D721Med (cell line): ENCODE data around the gene MTCH1.

Experiments
- DNase-seq: peaks from one replicate; pipeline ENCODE4 v3.0.0; 2011; ENCODE audit warnings: low spot score; ENCODE audit not compliant: insufficient read length
- FAIRE-seq: peaks from 2 replicates; lab custom pipeline; 2011; peaks lifted over from hg19 to GRCh38; lab: Jason Lieb, UNC
- TF ChIP-seq, protein P1 (sequence below): IDR thresholded peaks from 2 replicates; pipeline ENCODE4 v1.5.1; 2012; ENCODE audit warnings: mild to moderate bottlenecking, control low read depth; ENCODE audit not compliant: insufficient read depth; ENCODE audit errors: missing control alignments

The MTCH1 gene

DNA sequence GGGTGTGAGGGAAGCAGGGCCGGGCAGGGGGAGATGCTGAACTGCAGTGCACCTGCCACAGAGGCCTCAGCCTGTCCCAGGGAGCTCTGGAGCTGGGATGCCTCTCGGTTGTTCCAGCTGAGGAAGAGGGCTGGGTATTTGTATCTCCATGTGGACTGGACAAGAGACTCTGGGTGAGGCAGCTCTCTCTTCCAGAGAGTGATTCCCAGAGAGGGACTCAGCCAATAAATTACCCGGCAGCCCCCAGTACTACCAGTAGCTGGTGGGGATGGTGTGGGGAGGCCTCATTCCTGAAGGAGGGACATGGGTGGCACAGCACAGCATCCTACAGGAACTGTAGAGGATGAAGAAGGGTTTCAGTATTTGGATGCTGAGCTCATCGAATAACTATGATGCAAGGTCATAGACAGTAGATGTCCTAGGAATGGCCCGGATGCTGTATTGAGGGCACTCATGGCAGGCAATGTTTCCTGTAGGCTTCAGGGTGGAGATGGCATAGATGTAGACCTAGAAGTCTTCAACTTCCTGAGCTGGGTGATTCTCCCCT, 20.9 kb upstream of the MTCH1 start:
- TF ChIP-seq, protein P1, sequence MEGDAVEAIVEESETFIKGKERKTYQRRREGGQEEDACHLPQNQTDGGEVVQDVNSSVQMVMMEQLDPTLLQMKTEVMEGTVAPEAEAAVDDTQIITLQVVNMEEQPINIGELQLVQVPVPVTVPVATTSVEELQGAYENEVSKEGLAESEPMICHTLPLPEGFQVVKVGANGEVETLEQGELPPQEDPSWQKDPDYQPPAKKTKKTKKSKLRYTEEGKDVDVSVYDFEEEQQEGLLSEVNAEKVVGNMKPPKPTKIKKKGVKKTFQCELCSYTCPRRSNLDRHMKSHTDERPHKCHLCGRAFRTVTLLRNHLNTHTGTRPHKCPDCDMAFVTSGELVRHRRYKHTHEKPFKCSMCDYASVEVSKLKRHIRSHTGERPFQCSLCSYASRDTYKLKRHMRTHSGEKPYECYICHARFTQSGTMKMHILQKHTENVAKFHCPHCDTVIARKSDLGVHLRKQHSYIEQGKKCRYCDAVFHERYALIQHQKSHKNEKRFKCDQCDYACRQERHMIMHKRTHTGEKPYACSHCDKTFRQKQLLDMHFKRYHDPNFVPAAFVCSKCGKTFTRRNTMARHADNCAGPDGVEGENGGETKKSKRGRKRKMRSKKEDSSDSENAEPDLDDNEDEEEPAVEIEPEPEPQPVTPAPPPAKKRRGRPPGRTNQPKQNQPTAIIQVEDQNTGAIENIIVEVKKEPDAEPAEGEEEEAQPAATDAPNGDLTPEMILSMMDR = no peak
- FAIRE-seq (no peak), DNase-seq (no peak)

DNA sequence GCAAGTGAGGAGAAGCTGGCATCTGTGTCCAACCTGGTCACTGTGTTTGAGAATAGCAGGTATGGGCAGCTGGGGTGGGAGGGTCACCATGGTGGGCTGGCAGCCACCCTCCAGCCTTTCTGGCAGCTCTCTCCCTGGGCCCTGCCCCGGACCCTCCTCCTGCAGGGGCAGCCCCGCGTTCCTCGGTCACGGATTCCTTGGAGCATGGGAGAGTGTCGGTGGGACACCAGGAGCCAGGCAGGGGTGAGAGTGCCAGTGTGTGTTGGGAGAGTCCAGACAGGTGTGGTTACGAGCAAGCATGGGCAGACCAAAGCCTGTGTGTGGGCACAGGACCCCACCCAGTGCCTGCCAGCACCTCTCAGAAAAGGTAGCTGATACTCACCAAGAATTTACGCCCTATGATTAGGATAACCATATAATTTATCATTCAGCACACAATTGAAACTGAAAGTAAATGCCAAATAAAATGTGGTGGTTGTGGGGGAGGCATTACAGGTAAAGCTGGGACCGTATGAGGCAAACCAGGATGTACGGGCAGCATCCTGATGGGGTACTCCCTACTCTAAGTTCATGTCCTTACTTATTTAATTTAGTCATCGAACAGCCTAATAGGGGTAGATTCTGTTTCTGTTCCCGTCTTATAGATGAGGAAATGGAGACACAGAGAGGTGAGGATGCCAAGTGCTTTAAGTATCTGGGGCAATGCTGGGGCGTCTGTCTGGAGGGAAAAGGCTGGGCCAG, 20.0 kb upstream of the MTCH1 start:
- TF ChIP-seq, protein P1 = no peak
- no peak for DNase-seq
- no peak for FAIRE-seq

DNA sequence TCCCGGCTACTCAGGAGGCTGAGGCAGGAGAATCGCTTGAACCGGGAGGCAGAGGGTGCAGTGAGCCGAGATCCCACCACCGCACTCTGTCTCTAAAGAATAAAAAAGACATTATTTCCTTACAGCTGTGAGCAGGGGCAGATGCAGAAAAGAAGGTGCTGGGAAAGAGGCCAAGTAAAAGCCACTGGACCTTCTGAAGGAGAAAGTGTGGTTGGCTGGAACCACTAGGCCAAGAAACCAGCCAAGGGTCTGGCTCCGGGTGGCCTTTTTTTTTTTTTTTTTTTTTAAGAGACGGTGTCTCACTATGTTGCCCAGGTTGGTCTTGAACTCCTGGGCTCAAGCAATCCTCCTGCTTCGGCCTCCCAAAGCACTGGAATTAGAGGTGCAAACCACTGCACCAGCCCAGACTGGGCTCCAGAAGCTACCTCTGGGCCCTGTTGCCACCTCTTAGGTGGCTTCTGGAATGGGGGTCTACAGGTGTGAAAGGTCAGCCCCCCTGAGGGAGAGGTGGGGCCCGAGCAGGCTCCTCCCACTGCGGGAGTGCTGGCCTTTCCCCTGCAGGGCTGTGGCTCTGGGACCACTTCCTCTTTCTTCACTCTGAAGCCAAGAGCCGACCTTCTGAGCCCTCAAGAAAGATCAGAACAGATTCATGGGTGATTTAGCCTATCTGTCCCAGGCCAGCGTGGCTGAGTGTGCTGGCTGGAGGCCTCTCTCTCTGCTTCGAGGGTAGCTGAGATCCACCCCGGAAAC, 19.2 kb upstream of the MTCH1 start, which contains the start of gene FGD2:
Gene FGD2, plus strand, starts transcription at position 595 of the 750 bp plus-strand sequence. CDS start 163 bp downstream, outside the sequence.
- DNase-seq (no peak), FAIRE-seq (no peak)
- TF ChIP-seq, protein P1 = no peak

DNA sequence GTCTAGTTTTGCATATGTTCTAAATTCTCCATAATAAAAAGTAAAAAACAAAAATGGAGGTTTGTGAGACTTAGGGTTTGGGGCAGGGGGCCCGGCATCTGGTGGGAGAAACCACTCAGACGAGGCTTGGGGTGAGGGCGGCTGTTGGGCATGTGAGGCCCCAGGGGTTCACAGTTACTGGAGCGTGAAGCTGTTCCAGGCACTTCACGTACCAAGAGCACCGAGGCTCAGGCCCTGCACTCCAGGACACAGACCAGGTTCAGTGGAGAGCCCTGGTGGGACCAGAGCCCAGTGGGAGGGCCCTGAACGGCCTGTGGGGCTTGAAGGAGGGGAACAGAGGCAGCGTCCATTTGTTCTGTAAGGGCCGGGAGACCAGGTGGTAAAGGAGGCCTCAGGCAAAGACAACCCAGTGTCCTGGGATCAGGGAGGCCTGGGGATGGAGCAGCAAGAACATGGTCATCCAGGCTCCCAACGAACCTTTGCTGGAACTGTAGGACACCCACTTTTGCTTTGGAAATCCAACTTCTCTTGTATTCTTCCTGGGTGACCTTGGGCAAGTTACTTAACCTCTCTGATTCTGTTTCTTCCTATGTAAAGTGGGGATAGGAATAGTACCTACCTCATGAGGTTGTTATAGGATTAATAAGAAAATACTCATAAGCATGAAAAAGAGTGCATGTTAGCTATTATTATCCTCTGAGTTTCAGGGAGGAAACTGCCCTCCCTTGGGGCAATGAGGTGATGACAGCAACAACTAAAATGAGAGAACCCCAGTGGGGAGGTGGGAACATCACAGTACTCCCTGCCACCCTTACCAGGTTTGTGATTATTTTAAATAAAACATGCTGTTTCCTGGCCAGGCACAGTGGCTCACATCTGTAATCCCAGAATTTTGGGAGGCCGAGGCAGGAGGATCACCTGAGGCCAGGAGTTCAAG, 18.3 kb upstream of the MTCH1 start:
- TF ChIP-seq, protein P1 = no peak
- DNase-seq (no peak), FAIRE-seq (no peak)

DNA sequence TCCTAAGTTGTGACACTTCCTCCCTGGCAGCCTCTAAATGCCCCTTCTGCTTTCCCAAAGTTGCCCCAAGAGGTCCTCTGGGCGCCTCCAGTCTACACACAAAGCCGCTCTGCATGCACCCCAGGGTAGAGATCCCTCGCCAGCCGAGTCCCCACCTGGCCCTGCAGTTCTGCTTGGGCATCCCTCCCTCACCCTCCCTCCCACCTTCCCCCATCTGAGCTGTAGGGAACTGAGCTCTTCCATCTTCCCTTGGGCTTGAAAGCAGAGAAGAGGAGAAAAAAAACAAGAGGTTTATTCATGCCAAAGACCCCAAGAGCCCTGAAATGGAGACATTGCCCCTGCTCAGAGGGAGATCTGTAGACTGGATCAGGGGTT, 13.7 kb upstream of the MTCH1 start:
- TF ChIP-seq, protein P1 = no peak
- FAIRE-seq = no peak
- no peak for DNase-seq

DNA sequence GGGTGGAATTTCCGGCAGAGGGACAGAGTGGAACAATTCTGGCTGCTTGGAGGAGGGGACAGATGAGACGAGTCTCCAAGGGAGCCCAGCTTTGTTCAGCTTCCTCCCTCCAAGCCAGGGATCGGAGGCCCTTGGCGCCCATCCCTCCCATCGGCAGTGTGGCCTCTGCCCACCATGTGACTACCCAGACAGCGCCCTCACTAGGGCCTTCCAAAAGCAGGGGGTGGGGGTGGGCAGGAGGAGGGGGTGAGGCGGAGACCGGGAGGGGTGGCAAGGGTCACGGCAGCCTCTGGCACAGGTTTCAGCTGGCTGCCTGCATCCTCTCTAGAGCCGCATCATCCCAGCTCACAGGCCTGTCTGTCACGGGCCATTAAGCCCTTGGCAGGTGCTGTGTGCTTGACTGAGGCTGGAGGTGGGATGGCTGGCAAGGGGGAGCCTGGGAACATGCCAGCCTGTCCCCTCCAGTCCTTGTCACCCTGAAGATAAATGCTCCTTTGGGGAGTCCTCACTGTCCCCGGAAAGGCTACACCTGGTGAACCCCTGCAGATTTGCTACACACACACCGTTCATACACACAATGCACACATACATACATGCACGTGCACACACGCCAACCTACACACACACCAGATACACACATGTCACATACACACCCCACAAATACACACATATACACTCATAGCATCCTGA, 13.2 kb upstream of the MTCH1 start:
- FAIRE-seq = no peak
- DNase-seq = no peak
- TF ChIP-seq, protein P1 = no peak
